ENCODE measurements around the gene SSNA1.
A peak's percentile ranks its signal among the peaks of the same experiment; 100 is the strongest.

SSNA1 gene

GRCh38 chr9:137201205-137201868 is 12.9 kb downstream of the SSNA1 start:
- no peaks in the 10 kb centered on the region for H3K9me3 ChIP-seq (ENCODE audit: insufficient read depth, low read depth, low read length)
- peak overlapping the region; percentile 55 for H3K27ac ChIP-seq (ENCODE audit: low read length)
- peak overlapping the region; percentile 88 for H3K9ac ChIP-seq (ENCODE audit: low read depth, low read length)
- H3K4me3 ChIP-seq (ENCODE audit: low read length) = peak overlapping the region; percentile 87
- H3K27me3 ChIP-seq (ENCODE audit: insufficient read depth, low read length) = no peaks in the 10 kb centered on the region
- H3K36me3 ChIP-seq (ENCODE audit: insufficient read depth, low read depth, low read length) = no peaks in the 10 kb centered on the region
- peaks cover 5% of the 10 kb centered on the region for H3K4me1 ChIP-seq (ENCODE audit: insufficient read depth, low read length)

- no peak overlapping the region for H3K27ac ChIP-seq (ENCODE audit: low read length)
- no peaks in the 10 kb centered on the region for H3K27me3 ChIP-seq (ENCODE audit: insufficient read depth, low read length)
- H3K36me3 ChIP-seq (ENCODE audit: insufficient read depth, low read depth, low read length) = peaks cover 10% of the 10 kb centered on the region; the same call in 1 of the 2 replicates
- H3K4me3 ChIP-seq (ENCODE audit: low read length) = no peak overlapping the region
- no peak overlapping the region for H3K9ac ChIP-seq (ENCODE audit: low read depth, low read length)
- H3K9me3 ChIP-seq (ENCODE audit: insufficient read depth, low read depth, low read length) = no peaks in the 10 kb centered on the region
- peaks cover 9% of the 10 kb centered on the region for H3K4me1 ChIP-seq (ENCODE audit: insufficient read depth, low read length)
Observed at GRCh38 chr9:137202966-137203365, 14.5 kb downstream of the SSNA1 start.

DNA sequence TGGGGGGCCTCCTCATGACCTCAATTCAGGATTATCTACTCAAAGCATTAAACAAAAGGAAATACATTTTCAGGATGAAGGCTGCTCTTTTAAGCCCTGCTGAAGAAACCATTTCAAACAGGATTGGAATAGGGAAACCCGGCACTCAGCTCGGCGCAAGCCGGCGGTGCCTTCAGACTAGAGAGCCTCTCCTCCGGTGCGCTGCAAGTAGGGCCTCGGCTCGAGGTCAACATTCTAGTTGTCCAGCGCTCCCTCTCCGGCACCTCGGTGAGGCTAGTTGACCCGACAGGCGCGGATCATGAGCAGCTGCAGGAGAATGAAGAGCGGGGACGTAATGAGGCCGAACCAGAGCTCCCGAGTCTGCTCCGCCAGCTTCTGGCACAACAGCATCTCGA is 16.3 kb downstream of the SSNA1 start:
- Histone ChIP-seq H3K4me1 (ENCODE audit: insufficient read depth, low read length) (peaks cover 9% of the 10 kb centered on the region), H3K27me3 (ENCODE audit: insufficient read depth, low read length) (no peaks in the 10 kb centered on the region), H3K9ac (ENCODE audit: low read depth, low read length) (peak overlapping the region; percentile 98; the same call in 1 of the 2 replicates), H3K36me3 (ENCODE audit: insufficient read depth, low read depth, low read length) (peaks cover 20% of the 10 kb centered on the region; the same call in 1 of the 2 replicates), H3K4me3 (ENCODE audit: low read length) (peak overlapping the region; percentile 99), H3K27ac (ENCODE audit: low read length) (no peak overlapping the region), H3K9me3 (ENCODE audit: insufficient read depth, low read depth, low read length) (no peaks in the 10 kb centered on the region)

GRCh38 chr9:137205126-137206069 is 16.9 kb downstream of the SSNA1 start, which contains the start of the genes NDOR1 and TMEM203:
NDOR1 (plus strand) TSS chr9:137205700; CDS start chr9:137205778, 78 bp downstream.
TMEM203 (minus strand) TSS chr9:137205648; CDS start chr9:137205414, 234 bp downstream.
- Histone ChIP-seq H3K9ac (ENCODE audit: low read depth, low read length) (peak within 1 kb of the TSS; percentile 98), H3K36me3 (ENCODE audit: insufficient read depth, low read depth, low read length) (peaks cover 20% of the 10 kb centered on the region; the same call in 1 of the 2 replicates), H3K27ac (ENCODE audit: low read length) (no peak within 1 kb of the TSS), H3K4me3 (ENCODE audit: low read length) (peak within 1 kb of the TSS; percentile 99), H3K27me3 (ENCODE audit: insufficient read depth, low read length) (no peaks in the 10 kb centered on the region), H3K9me3 (ENCODE audit: insufficient read depth, low read depth, low read length) (no peaks in the 10 kb centered on the region), H3K4me1 (ENCODE audit: insufficient read depth, low read length) (peaks cover 9% of the 10 kb centered on the region)

DNA sequence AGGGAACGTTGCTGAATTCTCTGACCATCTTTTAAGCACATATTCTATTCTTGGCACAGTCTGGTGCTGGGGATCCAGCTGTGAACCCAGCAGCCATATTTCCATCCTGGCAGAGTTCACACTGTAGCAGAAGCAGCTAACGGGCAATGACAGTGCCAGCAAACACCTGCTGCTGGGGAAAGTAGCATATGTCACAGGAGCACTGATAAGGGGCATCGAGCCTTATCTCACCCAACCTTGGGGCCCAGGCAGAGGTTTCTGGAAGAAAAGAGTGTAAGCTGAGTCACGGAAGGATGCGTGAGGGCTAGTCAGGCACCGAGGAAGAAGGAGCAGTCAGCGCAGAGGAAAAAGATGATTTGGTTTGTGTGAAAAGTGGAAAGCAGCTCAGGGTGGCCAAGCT is 18.1 kb downstream of the SSNA1 start:
- Histone ChIP-seq H3K36me3 (ENCODE audit: insufficient read depth, low read depth, low read length) (peaks cover 20% of the 10 kb centered on the region; the same call in 1 of the 2 replicates), H3K9ac (ENCODE audit: low read depth, low read length) (peak overlapping the region; percentile 98; the same call in 1 of the 2 replicates), H3K4me1 (ENCODE audit: insufficient read depth, low read length) (peaks cover 9% of the 10 kb centered on the region), H3K27me3 (ENCODE audit: insufficient read depth, low read length) (no peaks in the 10 kb centered on the region), H3K4me3 (ENCODE audit: low read length) (peak overlapping the region; percentile 99), H3K9me3 (ENCODE audit: insufficient read depth, low read depth, low read length) (no peaks in the 10 kb centered on the region), H3K27ac (ENCODE audit: low read length) (no peak overlapping the region)

DNA sequence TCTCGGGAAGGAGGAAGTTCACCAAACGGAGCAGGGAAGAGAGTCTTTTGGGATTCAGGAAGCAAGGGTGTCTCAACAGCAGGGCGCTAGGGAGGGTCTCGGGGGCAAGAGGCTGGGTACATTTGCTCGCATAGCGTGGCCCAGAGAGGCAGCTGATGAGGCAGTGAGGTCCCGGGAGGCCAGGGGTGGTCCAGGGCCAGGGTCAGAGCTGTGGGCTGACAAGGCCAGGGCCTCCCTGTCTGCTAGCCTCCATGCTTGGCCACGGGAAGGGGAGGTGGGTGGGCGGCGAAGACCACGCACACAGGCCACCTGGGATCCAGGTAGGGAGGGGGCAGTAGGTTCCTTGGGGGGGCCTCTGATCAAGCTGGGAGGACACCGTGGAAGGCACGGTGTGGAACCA is 23.1 kb downstream of the SSNA1 start:
- Histone ChIP-seq H3K4me3 (ENCODE audit: low read length) (no peak overlapping the region), H3K36me3 (ENCODE audit: insufficient read depth, low read depth, low read length) (peaks cover 37% of the 10 kb centered on the region), H3K9me3 (ENCODE audit: insufficient read depth, low read depth, low read length) (no peaks in the 10 kb centered on the region), H3K27me3 (ENCODE audit: insufficient read depth, low read length) (no peaks in the 10 kb centered on the region), H3K4me1 (ENCODE audit: insufficient read depth, low read length) (peaks cover 2% of the 10 kb centered on the region), H3K9ac (ENCODE audit: low read depth, low read length) (no peak overlapping the region), H3K27ac (ENCODE audit: low read length) (no peak overlapping the region)

- Histone ChIP-seq H3K9ac (ENCODE audit: low read depth, low read length) (no peak overlapping the region), H3K27me3 (ENCODE audit: insufficient read depth, low read length) (no peaks in the 10 kb centered on the region), H3K9me3 (ENCODE audit: insufficient read depth, low read depth, low read length) (no peaks in the 10 kb centered on the region), H3K4me3 (ENCODE audit: low read length) (no peak overlapping the region), H3K27ac (ENCODE audit: low read length) (no peak overlapping the region), H3K4me1 (ENCODE audit: insufficient read depth, low read length) (no peaks in the 10 kb centered on the region), H3K36me3 (ENCODE audit: insufficient read depth, low read depth, low read length) (peaks cover 32% of the 10 kb centered on the region)
Observed at GRCh38 chr9:137212520-137212919, 24.0 kb downstream of the SSNA1 start.

DNA sequence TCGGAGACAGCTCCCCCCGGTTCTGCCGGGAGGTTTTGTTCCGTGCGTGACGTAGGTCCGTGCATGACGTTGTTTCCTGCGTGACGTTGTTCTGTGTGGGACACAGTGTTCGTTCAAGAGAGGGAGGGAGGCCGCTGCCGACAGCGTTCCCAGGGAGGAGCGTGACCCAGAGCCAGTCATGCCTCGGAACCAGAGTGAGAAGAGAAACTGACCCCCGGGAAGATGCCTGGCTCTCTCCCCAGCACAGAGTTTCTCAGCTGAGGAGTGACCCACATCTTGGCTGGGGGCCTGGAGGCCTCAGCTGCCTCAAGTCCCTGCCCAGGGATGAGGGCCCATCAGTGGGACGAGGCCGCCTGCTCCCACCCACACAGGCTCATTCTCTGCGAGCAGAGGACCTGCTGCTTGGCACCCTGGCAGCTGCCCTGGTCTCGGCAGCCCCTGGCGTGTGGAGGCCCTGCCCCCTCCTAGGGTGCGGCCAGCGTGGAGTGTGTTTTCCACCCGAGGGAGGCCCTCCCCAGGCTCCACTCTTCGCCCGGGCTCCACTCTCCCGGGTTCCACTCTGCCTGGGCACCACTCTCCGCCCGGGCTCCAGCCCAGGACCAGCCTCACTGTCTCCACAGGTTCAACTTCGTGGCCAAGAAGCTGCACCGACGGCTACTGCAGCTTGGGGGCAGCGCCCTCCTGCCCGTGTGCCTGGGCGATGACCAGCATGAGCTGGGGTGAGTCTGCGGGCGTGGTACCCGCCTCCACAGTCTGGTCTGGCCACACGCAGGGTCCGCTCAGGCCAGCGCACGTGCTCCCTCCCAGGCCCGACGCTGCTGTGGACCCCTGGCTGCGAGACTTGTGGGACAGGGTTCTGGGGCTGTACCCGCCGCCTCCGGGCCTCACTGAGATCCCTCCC is 24.9 kb downstream of the SSNA1 start:
- no peaks in the 10 kb centered on the region for H3K27me3 ChIP-seq (ENCODE audit: insufficient read depth, low read length)
- H3K4me1 ChIP-seq (ENCODE audit: insufficient read depth, low read length) = no peaks in the 10 kb centered on the region
- no peak overlapping the region for H3K27ac ChIP-seq (ENCODE audit: low read length)
- H3K4me3 ChIP-seq (ENCODE audit: low read length) = no peak overlapping the region
- peaks cover 29% of the 10 kb centered on the region for H3K36me3 ChIP-seq (ENCODE audit: insufficient read depth, low read depth, low read length)
- no peaks in the 10 kb centered on the region for H3K9me3 ChIP-seq (ENCODE audit: insufficient read depth, low read depth, low read length)
- no peak overlapping the region for H3K9ac ChIP-seq (ENCODE audit: low read depth, low read length)

- Histone ChIP-seq H3K4me3 (ENCODE audit: low read length) (no peak overlapping the region), H3K27ac (ENCODE audit: low read length) (no peak overlapping the region), H3K27me3 (ENCODE audit: insufficient read depth, low read length) (no peaks in the 10 kb centered on the region), H3K4me1 (ENCODE audit: insufficient read depth, low read length) (no peaks in the 10 kb centered on the region), H3K9me3 (ENCODE audit: insufficient read depth, low read depth, low read length) (no peaks in the 10 kb centered on the region), H3K9ac (ENCODE audit: low read depth, low read length) (no peak overlapping the region), H3K36me3 (ENCODE audit: insufficient read depth, low read depth, low read length) (peaks cover 18% of the 10 kb centered on the region)
Observed at GRCh38 chr9:137214620-137215019, 26.1 kb downstream of the SSNA1 start.

- Histone ChIP-seq H3K9me3 (ENCODE audit: insufficient read depth, low read depth, low read length) (no peaks in the 10 kb centered on the region), H3K4me1 (ENCODE audit: insufficient read depth, low read length) (no peaks in the 10 kb centered on the region), H3K9ac (ENCODE audit: low read depth, low read length) (no peak overlapping the region), H3K4me3 (ENCODE audit: low read length) (no peak overlapping the region), H3K27ac (ENCODE audit: low read length) (no peak overlapping the region), H3K36me3 (ENCODE audit: insufficient read depth, low read depth, low read length) (peaks cover 18% of the 10 kb centered on the region), H3K27me3 (ENCODE audit: insufficient read depth, low read length) (no peaks in the 10 kb centered on the region)
Observed at GRCh38 chr9:137215196-137215986, 26.9 kb downstream of the SSNA1 start.

Data from iPS-20b (cell line).